Epidermal melanocyte (primary cell): Measurements from ENCODE around the gene THEM4.

Experiments
- DNase-seq: peaks from one replicate; pipeline ENCODE4 v3.0.0; 2011; ENCODE audit warnings: low spot score; ENCODE audit not compliant: insufficient read length

Gene THEM4

DNA sequence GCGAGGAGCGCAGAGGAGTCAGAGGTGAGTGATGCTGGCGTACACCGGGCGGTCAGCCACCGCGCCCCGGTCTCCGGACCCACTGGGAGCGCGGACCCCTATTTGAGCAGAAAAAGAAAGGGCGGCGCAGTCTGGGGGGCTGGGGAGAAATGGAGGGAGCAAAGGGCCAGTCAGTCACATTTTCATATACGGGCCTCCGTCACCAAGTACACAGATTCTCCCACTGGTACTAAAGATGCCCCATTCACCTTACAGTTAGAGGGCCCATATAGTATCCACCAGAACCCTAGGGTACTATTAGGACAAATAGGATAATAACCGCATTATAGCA, 70.3 kb downstream of the THEM4 start:
- DNase-seq: no peak

DNA sequence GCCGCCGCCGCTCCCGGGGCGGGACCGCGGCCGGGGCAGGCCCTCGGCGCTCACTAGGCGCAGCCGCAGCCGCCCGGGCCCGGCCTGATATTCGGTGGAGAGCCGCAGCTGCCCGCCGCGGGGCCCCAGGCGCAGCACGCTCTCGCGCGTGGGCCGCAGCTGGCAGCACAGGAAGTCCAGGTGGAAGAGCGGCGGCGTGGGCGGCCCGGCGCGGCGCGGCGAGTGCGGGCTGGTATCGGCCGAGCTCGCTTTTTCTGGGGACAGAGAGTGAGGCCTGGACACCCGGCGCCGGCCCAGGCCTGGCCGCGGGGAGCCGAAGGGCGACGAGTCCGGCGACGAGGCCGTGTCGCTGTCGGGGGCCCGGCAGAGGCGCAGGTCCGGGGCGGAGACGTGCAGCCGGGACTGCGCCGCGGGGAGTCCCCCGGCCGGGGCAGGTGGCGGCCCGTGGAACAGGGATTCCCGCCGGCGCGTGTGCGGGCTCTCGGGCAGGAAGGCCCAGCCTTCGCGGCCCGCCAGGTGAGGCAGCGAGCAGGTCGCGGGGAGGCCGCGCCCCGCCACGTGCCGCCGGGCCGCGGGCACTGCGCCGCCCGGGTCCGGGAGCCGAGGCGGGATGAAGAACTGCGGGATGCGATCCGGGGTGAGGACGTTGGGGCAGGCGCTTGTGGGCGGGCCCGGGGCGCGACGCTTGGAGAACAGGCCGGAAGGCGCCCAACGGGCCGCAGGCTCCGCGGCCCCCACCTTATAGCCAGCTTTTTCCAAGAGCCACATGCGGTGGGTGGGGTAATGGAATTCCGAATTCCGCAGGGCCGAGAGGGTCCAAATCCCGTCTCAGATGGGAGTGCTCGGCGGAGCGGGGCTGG, 70.9 kb downstream of the THEM4 start:
- DNase-seq: no peak

DNA sequence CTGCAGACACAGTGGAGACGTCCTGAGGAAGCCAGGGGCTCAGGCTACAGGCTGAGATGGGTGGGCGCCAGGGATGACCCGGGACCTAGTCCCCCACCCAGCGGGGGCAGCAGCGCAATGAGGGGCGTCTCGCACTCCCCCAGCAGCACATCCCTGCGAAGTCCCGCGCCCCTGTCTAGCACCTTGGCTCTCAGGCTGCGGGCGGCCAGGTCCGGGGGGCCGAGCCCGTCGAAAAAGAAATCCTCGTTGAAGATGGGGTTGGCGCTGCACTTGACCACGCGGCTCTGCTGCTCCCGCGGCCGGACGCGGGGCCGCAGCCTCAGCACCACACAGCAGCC, 71.5 kb downstream of the THEM4 start:
- no peak for DNase-seq

DNA sequence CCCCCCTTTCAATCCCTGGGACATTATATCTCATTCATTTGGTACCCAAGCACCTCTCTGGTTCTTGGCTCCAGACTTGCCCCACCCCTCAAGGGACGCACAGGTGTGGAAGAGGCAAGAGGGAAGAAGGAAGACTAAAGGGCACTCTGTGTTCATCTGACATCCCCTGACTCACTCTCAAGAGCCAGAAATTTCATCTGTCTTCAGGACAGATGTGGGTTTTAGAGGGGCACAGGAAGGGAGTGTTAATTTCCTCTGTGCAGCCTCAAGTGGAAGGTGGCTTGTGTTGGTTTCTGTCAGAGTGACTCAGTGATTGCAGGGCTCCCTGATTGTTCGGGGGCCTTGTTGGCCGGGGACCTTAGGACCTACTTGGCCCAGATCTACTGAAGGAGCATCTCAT, 72.1 kb downstream of the THEM4 start:
- DNase-seq: no peak

DNA sequence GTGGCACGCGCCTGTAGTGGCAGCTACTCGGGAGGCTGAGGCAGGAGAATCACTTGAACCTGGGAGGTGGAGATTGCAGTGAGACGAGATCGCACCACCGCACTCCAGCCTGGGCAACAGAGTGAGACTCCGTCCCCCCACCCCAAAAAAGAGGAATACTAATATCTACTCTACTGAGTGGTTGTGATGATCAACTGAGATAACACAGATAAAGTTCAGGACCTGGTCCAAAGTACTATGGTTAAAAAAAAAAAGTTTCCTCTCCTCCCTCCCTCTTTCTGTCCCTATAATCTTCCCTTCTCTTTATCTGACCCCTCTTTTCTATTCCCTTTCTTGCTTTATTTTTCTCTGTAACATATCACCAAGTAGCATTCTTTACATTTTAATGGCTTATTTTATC, 73.7 kb downstream of the THEM4 start:
- DNase-seq: no peak

DNA sequence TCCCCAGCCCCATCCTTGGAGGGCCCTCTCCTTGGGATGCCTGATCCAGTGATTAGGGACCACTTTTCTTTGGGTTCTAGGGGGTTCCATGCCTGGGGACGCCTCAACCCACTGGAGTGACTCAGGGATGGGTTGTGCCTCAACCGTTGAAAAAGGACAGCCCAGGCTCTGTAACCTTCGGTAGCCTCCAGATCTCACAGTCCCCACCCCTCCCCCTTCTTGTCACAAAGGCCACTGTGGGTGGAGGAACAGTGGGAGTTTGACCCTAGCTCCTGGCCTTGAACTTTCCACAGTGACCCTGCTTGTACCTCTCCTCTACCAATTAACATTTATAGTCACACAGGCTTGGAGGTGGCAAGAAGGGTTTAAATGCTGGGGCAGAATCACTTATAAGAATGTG, 75.1 kb downstream of the THEM4 start:
- no peak for DNase-seq

DNA sequence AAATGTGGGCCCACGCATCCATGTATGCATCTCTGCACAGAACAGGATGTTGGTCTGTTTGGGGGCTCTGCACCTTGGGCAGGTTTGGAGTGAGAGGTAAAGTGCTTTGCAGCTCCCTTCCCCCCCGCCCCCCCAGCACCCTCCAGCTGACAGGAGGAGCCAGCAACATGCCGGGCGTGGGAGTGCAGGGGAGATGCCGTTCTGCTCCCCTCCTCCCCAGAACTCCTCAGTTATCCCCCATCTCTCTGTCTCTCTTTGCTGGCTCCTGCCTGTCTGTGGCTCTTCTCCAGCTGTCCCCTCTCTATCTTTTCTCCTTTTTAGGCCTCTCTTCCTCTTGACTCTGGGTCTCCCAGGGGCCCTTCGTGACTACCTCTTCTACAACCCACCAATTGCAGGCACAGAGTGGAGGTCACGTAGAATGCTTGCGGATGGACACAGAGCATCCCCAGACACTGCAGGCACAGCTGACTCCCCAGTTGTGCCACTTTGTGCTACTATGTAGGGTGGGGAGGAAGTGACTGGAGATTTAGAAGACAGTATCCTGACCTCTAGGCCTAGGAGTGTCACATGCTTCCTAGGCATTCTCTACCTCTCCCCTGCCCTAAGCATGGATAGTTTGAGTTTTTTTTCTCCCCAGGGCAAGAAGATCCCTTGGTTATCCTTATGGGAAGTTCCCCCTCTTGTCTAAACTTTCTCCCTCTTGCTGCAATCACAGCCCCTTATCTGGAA, 76.0 kb downstream of the THEM4 start:
- DNase-seq: no peak

DNA sequence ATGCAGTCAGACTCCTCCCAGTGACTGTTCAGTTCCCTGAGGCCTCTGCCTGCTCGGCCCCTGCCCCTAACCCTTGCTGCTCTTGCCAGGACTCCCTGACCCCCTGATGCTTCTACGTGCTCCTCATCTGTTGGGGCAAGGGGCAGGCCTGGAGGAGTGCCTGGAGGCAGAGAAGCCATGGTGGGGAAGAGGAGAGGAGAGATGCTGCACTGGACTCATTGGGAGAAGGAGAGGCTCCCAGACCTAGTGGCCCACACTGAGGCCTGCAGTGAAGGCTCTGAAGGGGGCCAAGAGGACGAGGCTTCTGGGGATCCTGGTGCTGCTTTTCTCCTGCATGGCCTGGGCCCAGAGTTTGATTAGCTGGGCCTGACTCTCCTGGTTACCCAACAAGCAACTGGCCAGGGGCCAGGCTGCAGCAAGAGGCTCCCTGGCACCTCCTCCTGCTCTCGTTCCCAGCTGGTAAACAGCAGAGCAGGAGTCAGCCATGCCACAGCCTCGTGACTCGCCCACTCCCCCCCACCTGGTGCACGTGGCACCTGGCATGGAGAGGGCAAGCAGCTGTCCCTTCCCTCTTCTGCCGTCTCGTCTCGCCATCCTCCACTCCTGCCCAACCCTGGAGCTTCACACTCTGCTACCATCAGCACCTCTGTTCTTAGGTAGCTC, 76.9 kb downstream of the THEM4 start:
- DNase-seq: no peak

DNA sequence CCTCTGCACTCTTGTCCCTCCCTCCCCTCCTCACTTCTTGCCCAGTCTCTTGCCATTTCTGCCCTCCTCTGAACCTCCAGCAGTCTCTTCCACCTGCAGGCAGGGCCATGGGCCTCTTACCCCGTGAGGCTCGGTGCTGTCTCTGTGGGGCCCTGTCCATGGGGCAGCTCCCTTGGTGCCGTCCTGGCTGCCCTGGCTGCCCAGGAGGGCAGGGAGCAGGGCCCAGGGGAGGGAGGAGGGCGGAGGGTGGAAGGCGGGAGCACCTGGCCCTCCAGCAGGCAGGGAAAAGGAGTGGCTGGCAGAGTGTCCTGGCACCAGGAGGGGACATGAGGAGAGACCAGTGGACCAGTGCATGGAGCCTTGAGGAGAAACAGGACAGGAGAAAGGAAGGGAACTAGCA, 77.7 kb downstream of the THEM4 start, which contains the start of gene RORC:
RORC (minus strand) TSS at position 198 of the 400 bp plus-strand sequence; CDS start at position 160, 38 bp downstream.
- DNase-seq: no peak

DNA sequence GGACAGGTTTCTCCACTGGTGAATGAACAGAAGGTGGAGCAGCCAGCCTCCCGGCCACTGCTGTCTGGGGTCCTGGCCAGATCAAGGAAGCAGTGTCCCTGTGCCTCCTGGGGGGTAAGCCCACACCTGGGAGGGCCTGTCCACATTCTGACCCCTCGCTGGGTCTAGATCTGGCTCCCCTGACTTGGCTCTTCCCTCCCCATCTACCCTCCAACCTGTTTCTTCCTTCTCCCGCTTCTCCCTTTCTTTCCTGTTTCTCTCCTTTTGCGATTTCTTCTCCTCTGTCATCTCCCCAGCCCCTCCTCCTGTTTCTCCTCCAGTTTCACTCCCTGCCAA, 78.1 kb downstream of the THEM4 start:
- DNase-seq: no peak

DNA sequence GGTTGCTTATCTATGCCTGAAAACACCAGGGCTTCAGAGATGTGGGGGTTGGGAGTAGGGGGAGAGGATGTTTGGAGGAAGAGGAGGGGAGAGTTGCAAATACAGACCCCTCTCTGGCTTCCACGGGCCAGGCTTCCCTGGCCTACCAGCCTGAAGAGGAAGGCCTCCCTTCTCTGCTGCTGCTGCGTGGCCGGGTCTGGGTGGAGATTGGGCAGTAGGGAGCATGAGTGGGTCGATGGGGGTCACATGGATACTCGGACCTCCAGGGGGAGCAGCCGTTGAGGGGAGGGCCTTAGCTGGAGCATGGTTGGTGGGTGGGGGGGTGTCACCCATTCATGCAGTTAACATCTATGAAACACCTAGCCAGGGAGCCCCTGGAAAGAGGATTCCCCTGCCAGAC, 79.3 kb downstream of the THEM4 start:
- no peak for DNase-seq

DNA sequence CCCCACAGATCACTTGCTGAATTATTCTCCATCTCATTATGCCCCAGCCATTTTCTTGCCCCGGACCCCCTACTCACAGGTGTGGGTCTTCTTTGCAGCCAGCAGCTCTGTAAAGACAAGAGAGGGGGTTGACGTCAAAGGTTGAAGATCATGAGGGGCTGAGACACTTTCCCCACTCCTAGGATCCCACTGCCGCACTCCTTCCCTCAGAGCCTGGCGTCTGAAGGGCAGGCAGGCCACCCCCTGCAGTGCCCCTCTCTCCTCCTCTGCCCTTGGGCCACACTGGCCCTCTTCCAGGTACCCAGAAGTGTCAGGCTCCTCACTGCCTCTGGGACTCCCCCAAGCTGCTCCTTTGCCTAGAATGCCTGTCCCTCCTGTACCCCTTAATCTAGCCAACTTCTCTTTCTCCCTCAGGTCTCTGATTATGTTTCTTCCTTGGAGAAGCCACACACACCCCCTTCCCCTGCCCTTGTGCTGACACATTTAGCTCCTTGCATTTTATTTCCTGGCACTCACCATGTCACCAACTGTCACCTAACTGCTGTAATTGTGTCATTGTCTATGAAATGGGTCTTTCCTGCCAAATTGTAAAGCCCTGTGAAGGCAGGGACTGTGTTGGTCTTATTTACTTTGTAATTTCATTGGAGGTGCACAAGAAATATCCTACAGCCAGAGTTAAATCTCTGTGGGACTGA, 79.8 kb downstream of the THEM4 start:
- no peak for DNase-seq

DNA sequence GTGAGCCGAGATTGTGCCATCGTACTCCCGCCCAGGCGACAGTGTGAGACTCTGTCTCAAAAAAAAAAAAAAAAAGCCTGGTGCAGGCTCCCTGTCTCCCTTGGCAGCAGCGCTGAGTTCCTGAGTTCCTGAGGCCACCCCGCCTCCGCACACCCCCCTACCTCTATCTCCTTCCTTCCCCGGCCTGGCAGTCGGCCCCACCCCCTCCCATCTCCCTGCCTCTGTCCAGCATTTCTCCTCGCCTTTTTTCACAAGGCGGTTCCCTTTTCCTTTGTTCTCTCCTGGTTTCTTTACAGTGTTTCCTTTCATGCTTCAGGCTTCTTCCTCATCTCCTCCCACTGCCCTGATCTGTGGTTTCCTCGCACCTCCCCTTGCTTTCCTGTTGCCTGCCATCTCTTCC, 80.4 kb downstream of the THEM4 start:
- peak; percentile 68 for DNase-seq

DNA sequence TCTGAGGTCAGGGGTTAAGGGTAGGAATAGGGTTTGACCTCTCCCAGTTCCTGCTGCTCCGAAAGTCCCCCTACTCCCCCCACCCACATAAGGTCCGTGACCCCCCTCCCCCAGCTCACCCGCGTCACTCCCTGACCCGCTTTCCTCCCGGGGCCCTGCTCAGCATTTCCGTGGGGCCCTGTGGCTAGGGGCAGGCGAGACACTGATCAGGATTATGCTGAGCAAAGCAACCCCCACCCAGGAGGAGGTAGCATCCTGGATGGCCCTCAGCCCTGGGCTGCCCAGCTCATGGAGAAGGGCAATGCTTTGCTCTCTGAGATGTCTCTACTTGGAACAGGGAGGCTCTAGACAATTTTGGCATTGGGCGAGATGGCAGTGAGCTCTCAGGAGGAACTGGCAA, 81.5 kb downstream of the THEM4 start:
- DNase-seq: no peak

DNA sequence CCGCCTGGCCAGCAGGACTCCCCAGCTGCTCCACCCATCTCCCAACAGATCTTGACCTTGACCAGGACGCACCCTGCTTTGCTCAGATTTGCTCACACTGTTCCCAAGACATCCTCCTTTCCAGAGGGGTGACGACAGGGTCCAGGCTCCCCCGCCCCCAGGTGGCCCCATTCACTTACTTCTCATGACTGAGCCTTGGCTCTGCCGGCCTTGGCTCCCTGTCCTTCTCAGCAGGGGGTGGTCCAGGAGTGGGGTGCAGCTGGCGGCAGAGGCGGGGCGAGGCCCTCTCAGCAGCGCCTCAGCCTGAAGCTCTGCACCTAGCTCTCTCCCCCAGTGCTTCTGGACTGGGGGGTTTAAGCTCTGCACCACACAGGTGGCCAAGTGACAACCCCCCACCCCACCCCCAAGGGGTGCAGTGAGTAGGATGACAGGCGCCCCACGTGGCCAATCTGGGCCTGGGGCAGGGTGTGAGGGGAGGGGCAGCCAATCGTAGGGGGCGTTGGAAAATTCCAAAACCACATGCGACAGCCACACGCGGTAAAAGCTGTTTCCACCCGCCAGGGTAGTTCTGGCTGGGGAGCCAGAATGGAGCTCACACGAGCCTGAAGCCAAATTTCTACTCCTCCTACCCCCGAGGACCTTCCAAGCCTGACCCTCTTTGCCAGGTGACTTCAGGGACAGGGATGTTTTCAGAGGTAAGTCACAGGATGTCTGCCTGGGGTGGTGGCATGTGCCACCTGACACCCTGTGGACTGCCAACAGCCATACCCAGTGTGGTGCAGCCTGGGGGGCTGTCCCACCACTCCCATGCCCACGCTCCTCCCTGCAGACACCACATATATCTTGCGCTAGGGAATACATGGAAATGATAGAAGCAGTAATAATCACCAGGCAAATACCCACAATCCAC, 83.3 kb downstream of the THEM4 start:
- no peak for DNase-seq

DNA sequence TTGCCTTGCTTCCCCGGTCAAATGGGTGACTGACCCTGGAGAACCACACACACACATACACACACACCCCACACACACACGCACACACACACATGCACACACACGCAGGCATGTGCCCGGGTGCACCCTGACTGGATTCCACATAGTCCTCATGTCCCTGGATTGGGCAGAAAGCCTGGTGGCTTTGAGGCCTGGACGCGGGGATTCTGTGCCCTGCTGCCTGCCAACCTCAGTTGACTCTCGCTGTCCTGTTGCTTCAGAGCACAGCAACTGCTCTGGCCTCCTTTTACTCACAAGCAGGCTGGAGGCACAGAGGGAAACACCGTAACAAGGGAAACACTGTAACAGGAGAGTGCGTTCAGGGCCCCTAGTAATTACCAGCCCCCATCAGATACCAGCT, 84.1 kb downstream of the THEM4 start:
- DNase-seq: no peak
